Spinal cord (tissue), 10 donors: ENCODE results near the gene ALDH5A1. TPM values are rescaled to one million over a fixed set of nuclear protein-coding genes. Genes with fewer than 3 reads are reported as not detected.

Experiments used
- DNase-seq, 6 donors: peaks; one replicate each; pipeline versions ENCODE4 v3.0.0 to v3.0.0-alpha.2; 2013 to 2015; ENCODE audit warnings: low spot score in 6 of 6, low read depth in 4 of 6
- H3K27ac ChIP-seq: one replicate; pipeline ENCODE4 v1.5.1; 2013; ENCODE audit warnings: low read depth, low read length, control low read depth
- H3K27me3 ChIP-seq: one replicate; pipeline ENCODE4 v1.6.1; 2013; ENCODE audit warnings: low read length; ENCODE audit not compliant: control insufficient read depth, insufficient read depth
- H3K36me3 ChIP-seq: one replicate; pipeline ENCODE4 v1.6.1; 2013; ENCODE audit warnings: low read length; ENCODE audit not compliant: control insufficient read depth, insufficient read depth
- H3K4me1 ChIP-seq: one replicate; pipeline ENCODE4 v1.6.1; 2013; ENCODE audit warnings: low read length; ENCODE audit not compliant: control insufficient read depth, insufficient read depth
- H3K4me3 ChIP-seq: one replicate; pipeline ENCODE4 v1.5.1; 2013; ENCODE audit warnings: low read depth, low read length, control low read depth
- H3K9me3 ChIP-seq: one replicate; pipeline ENCODE4 v1.6.1; 2013; ENCODE audit warnings: low read length; ENCODE audit not compliant: control insufficient read depth, insufficient read depth
- WGBS: methylation state at CpG from one replicate; pipeline ENCODE4 v1.1.5; 2013; ENCODE audit warnings: missing lambda C conversion rate; ENCODE audit not compliant: insufficient coverage; 5-methylcytosine and 5-hydroxymethylcytosine counted together
- polyA plus RNA-seq, 2 donors: library from polyadenylated mRNA; unstranded; fragments of 120-200 nt; gene quantifications; one replicate each; pipeline ENCODE4 v1.2.1, GENCODE V29; 2013; ENCODE audit not compliant: insufficient read length in 2 of 2
- total RNA-seq, 2 donors: library from RNA; depleted of rRNA in 1 of 2; stranded (reverse); fragments of 120-200 nt in 1 of 2; fragments of >200 nt in 1 of 2; gene quantifications; one replicate each; pipeline versions ENCODE4 v1.2.3 to v1.2.4, GENCODE V29; 2013 to 2014
- donor health status: healthy.

Gene ALDH5A1
- total and polyA plus RNA-seq, 4 donors = 22.4 to 68.3 (median 44.7) TPM

- no peaks in the 10 kb centered on the region for H3K4me1 ChIP-seq
- 88% methylated on average over 10 of the region's 13 CpGs for WGBS
Measured at GRCh38 chr6:24549674-24550353, 55.0 kb downstream of the ALDH5A1 start.

GRCh38 chr6:24551139-24551538 is 56.4 kb downstream of the ALDH5A1 start:
- WGBS = 90% methylated on average over 4 of the region's 5 CpGs
- Histone ChIP-seq H3K27me3 (no peaks in the 10 kb centered on the region), H3K36me3 (peaks cover 3% of the 10 kb centered on the region), H3K9me3 (no peaks in the 10 kb centered on the region), H3K4me3 (no peak overlapping the region), H3K27ac (no peak overlapping the region), H3K4me1 (no peaks in the 10 kb centered on the region)
- no peak for DNase-seq

More at GRCh38 chr6:24549674-24550353, 55.0 kb downstream of the ALDH5A1 start:
- peaks cover 3% of the 10 kb centered on the region for H3K36me3 ChIP-seq
- H3K4me3 ChIP-seq = no peak overlapping the region
- H3K27me3 ChIP-seq = no peaks in the 10 kb centered on the region
- H3K27ac ChIP-seq = no peak overlapping the region
- DNase-seq = no peak
- no peaks in the 10 kb centered on the region for H3K9me3 ChIP-seq

- no peak overlapping the region for H3K27ac ChIP-seq
- no peaks in the 10 kb centered on the region for H3K9me3 ChIP-seq
- H3K4me3 ChIP-seq = no peak overlapping the region
- H3K27me3 ChIP-seq = no peaks in the 10 kb centered on the region
- H3K4me1 ChIP-seq = no peaks in the 10 kb centered on the region
- no CpG with 5 or more reads among the region's 1 CpG for WGBS
- peaks cover 3% of the 10 kb centered on the region for H3K36me3 ChIP-seq
- no peak for DNase-seq
Measured at GRCh38 chr6:24554474-24554873, 59.7 kb downstream of the ALDH5A1 start.

GRCh38 chr6:24558516-24558915 is 63.7 kb downstream of the ALDH5A1 start:
- Histone ChIP-seq H3K4me3 (no peak overlapping the region), H3K36me3 (peaks cover 5% of the 10 kb centered on the region), H3K27me3 (no peaks in the 10 kb centered on the region), H3K27ac (no peak overlapping the region), H3K4me1 (no peaks in the 10 kb centered on the region), H3K9me3 (no peaks in the 10 kb centered on the region)
- DNase-seq = no peak

- H3K4me1 ChIP-seq = no peaks in the 10 kb centered on the region
- H3K9me3 ChIP-seq = no peaks in the 10 kb centered on the region
- DNase-seq = no peak
- H3K27ac ChIP-seq = no peak overlapping the region
- no peaks in the 10 kb centered on the region for H3K27me3 ChIP-seq
- peaks cover 15% of the 10 kb centered on the region for H3K36me3 ChIP-seq
- no peak overlapping the region for H3K4me3 ChIP-seq
- WGBS = 84% methylated on average over 9 of the region's 10 CpGs
Measured at GRCh38 chr6:24564081-24564480, 69.3 kb downstream of the ALDH5A1 start.

GRCh38 chr6:24565196-24565595 is 70.4 kb downstream of the ALDH5A1 start:
- no peak overlapping the region for H3K4me3 ChIP-seq
- 100% methylated on average over 1 of the region's 9 CpGs for WGBS
- H3K27me3 ChIP-seq = no peaks in the 10 kb centered on the region
- H3K9me3 ChIP-seq = no peaks in the 10 kb centered on the region
- H3K27ac ChIP-seq = no peak overlapping the region
- no peaks in the 10 kb centered on the region for H3K4me1 ChIP-seq
- H3K36me3 ChIP-seq = peaks cover 15% of the 10 kb centered on the region
- no peak for DNase-seq

GRCh38 chr6:24566020-24566767 is 71.4 kb downstream of the ALDH5A1 start:
- no CpG with 5 or more reads among the region's 5 CpGs for WGBS
- Histone ChIP-seq H3K27me3 (no peaks in the 10 kb centered on the region), H3K27ac (no peak overlapping the region), H3K4me1 (no peaks in the 10 kb centered on the region), H3K9me3 (no peaks in the 10 kb centered on the region), H3K4me3 (no peak overlapping the region), H3K36me3 (peaks cover 15% of the 10 kb centered on the region)
- no peak for DNase-seq

GRCh38 chr6:24568683-24569082 is 73.9 kb downstream of the ALDH5A1 start:
- DNase-seq = no peak
- no peak overlapping the region for H3K4me3 ChIP-seq
- WGBS = 88% methylated on average over 1 of the region's 4 CpGs
- H3K27me3 ChIP-seq = no peaks in the 10 kb centered on the region
- no peak overlapping the region for H3K27ac ChIP-seq
- H3K36me3 ChIP-seq = peaks cover 11% of the 10 kb centered on the region
- no peaks in the 10 kb centered on the region for H3K4me1 ChIP-seq
- H3K9me3 ChIP-seq = no peaks in the 10 kb centered on the region

GRCh38 chr6:24569811-24570210 is 75.0 kb downstream of the ALDH5A1 start:
- Histone ChIP-seq H3K4me3 (no peak overlapping the region), H3K36me3 (peaks cover 5% of the 10 kb centered on the region), H3K27ac (no peak overlapping the region), H3K4me1 (no peaks in the 10 kb centered on the region), H3K27me3 (no peaks in the 10 kb centered on the region), H3K9me3 (no peaks in the 10 kb centered on the region)
- no peak for DNase-seq
- WGBS = 93% methylated on average over 4 of the region's 5 CpGs

GRCh38 chr6:24571361-24571760 is 76.6 kb downstream of the ALDH5A1 start:
- Histone ChIP-seq H3K36me3 (peaks cover 2% of the 10 kb centered on the region), H3K27ac (no peak overlapping the region), H3K27me3 (no peaks in the 10 kb centered on the region), H3K4me3 (no peak overlapping the region), H3K4me1 (no peaks in the 10 kb centered on the region), H3K9me3 (no peaks in the 10 kb centered on the region)
- 73% methylated on average over 6 of the region's 6 CpGs for WGBS
- no peak for DNase-seq
